Stimulated activated CD8-positive, alpha-beta memory T cell treated with anti-CD3 and anti-CD28 coated beads, Interleukin-4, amount 100 ng/mL, for 1 hour (primary cell): ENCODE results near the gene ZNF853.
"Not testable (repeated sequence)": the region's sequence is repeated elsewhere in the genome, so short reads cannot be mapped to it uniquely, and the experiment has no call there.

Source experiments
- DNase-seq, 2 donors: peaks; one replicate each; pipeline ENCODE4 v3.0.0-alpha.2; 2020; ENCODE audit warnings: low read depth in 2 of 2, low spot score in 1 of 2

The ZNF853 gene

GRCh38 chr7:6614953-6615722, at the start of gene ZNF853:
Gene ZNF853 (plus strand): TSS chr7:6615610. CDS start chr7:6616175, 565 bp downstream.
- no peak for DNase-seq

DNA sequence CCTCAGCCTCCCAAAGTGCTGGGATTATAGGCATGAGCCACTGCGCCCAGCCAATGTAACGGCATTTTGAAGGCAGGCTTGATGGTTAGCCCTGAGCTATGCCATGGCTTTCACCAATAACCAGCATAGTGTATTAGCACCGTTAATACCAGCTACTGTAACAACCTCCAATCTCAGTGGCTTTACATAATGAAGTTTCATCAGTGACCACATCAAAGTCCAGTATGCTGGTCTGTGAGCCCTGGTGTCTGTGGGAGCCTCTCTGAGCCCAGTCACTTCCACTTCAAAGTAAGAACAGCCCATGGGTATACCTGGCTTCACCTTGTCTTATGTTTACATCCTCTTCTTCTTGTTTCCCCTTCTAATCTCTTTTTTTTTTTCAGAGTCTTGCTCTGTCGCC, 49.8 kb upstream of the ZNF853 start:
- no peak for DNase-seq

DNA sequence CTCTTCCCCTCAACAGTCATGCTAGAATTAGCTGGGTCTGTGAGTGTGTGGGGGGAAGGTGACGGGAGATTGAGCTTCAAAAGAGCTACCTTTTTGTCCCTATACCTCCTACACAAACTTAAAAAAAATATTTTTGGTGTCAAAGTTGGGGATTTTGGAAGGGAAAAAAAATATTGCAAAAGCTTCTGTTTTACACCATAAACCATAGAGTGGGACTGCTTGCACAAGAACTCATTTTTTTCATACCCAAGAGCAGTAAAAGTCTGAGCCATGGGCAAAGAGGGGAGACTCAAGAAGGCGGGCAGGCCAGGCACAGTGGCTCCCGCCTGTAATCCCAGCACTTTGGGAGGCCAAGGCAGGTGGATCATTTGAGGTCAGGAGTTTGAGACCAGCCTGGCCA, 47.5 kb upstream of the ZNF853 start:
- no peak for DNase-seq

DNA sequence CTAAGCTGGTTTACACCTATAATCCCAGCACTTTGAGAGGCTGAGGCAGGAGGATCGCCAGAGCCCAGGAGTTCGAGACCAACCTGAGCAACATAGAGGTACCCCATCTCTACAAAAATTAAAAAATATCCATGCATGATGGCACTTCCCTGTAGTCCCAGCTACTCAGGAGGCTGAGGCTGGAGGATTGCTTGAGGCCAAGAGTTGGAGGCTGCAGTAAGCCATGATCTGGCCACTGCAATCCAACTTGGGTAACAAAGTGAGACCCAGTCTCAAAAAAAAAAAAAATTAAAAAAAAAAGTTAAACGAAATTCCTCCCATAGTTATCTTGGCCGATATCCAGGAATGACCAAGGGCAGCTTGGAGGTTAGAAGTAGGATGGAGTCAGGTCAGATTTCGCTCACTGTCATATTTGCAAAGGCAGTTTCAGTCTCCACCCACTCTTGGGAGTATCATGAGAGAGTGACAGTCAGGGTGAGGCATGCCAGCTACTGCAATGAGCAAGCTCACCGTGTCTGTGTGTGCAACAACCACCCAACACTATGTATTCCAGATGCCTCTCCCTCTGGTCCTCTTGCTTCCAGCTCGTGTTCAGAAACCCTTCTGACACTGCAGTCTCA, 44.1 kb upstream of the ZNF853 start:
- no peak for DNase-seq

DNA sequence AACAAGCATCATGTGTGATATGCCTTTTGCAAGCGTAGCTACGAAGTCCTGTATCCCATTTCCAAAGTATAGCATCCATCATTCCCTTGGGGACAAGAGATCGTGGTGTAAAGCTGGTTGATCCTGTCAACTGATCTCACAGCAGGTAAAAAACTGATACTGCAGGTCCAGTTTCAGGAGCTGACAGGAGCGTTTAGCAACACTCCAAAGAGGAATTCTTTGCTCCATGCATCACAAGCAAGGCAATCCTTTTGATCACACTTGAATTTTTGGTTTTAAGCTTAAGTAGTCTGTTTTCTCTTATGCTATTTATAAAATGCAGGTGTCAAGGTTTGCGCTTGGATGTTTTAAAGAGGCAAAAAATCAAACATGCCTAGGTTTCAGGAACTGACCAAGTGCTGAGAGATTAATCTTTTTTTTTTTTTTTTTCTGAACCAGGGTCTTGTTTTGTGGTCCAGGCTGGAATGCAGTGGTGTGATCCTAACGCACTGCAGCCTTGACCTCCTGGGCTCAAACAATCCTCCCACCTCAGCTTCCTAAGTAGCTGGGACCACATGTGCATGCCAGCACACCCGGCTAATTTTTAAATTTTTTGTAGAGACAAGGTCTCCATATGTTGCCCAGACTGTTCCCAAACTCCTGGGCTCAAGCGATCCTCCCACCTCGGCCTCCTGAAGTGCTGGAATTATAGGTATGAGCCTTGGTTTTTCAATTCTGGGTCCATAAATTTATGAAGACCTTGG, 40.0 kb upstream of the ZNF853 start:
- DNase-seq: no peak

- DNase-seq: no peak
Measured at GRCh38 chr7:6576024-6576866, 39.2 kb upstream of the ZNF853 start.

DNA sequence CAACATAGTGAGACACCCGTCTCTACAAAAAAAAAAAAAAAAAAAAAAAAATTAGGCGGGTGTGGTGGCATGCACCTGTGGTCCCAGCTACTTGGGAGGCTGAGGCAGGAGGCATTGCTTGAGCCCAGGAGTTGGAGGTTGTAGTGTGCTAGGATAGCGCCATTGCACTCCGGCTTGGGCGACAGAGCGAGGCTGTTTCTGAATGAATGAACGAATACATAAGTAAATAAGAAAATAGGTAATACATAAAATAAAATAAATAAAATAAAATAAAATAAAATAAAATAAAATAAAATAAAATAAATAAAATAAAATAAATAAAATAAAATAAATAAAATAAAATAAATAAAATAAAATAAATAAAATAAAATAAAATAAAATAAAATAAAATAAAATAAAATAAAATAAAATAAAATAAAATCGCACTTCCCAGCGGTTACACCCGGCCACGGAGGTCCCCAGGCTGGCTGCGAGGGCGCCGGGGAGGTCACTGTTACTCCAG, 38.5 kb upstream of the ZNF853 start:
- DNase-seq: not testable (repeated sequence)

GRCh38 chr7:6577369-6578113, 37.9 kb upstream of the ZNF853 start, which contains the start of gene ZDHHC4:
Gene ZDHHC4 (plus strand): TSS chr7:6577454. CDS start chr7:6580562, 3,108 bp downstream.
- peak; percentile 71 to 72 for DNase-seq

GRCh38 chr7:6578114-6579084, 37.0 kb upstream of the ZNF853 start:
- DNase-seq: no peak

- no peak for DNase-seq
Measured at GRCh38 chr7:6579446-6579845, 36.0 kb upstream of the ZNF853 start.

DNA sequence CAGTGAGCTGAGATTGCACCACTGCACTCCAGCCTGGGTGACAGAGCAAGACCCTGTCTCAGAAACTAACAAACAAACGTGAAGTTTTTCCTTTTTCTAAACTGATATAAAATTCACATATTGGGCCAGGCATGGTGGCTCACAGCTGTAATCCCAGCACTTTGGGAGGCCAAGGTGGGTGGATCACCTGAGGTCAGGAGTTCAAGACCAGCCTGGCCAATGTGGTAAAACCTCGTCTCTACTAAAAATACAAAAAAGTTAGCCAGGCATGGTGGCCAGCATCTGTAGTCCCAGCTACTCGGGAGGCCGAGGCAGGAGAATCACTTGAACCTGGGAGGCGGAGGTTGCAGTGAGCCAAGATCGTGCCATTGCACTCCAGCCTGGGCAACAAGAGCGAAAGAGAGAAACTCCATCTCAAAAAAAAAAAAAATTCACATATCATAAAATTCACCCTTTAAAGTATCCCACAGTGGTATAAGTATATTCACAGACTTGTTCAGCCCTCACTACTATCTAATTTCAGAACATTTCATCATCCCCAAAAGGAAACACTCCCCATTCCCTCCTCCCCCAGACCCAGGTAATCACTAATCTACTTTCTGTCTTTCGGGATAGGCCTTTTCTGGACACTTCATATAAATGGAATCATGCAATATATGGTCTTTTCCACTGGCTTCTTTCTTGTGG, 29.5 kb upstream of the ZNF853 start:
- not testable (repeated sequence) for DNase-seq

DNA sequence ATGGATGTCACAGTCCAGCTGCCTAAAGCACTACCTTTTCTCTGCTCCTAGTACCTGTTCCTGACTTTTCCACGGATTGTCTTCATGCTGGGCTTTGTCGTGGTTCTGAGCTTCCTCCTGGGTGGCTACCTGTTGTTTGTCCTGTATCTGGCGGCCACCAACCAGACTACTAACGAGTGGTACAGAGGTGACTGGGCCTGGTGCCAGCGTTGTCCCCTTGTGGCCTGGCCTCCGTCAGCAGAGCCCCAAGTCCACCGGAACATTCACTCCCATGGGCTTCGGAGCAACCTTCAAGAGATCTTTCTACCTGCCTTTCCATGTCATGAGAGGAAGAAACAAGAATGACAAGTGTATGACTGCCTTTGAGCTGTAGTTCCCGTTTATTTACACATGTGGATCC, 26.8 kb upstream of the ZNF853 start:
- no peak for DNase-seq

DNA sequence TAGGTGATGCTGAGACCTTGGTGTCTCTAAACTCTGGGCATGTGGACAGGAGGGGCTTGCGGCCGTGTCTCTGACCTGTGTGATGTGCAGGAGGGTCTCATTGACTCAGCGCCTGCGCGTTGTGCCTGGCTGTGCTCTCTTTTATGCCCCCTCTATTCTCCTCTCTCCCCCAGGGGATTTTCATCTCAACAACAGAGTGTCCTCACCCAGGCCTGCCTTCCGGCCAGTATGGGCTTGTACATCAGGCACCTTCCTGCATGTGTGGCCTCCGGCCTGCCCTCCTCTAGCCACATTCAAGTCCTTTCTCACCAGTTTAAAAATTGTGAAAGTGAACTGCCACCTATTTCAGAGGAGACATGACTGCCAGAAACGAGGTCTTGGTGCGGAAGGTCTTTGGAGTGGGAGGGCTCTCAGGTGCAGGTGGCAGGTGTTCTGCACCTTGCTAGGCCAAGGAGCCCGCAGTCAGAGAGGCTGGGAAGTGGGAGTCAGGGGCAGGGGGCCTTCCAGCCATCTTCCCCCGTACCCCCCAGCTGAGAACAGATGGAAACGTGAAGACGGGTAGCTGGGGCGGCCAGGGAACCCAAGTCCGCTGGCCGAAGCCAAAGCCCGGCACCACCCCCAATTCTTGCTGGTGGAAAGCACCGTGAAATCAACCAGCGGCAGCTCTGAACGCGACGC, 26.1 kb upstream of the ZNF853 start:
- DNase-seq: no peak

DNA sequence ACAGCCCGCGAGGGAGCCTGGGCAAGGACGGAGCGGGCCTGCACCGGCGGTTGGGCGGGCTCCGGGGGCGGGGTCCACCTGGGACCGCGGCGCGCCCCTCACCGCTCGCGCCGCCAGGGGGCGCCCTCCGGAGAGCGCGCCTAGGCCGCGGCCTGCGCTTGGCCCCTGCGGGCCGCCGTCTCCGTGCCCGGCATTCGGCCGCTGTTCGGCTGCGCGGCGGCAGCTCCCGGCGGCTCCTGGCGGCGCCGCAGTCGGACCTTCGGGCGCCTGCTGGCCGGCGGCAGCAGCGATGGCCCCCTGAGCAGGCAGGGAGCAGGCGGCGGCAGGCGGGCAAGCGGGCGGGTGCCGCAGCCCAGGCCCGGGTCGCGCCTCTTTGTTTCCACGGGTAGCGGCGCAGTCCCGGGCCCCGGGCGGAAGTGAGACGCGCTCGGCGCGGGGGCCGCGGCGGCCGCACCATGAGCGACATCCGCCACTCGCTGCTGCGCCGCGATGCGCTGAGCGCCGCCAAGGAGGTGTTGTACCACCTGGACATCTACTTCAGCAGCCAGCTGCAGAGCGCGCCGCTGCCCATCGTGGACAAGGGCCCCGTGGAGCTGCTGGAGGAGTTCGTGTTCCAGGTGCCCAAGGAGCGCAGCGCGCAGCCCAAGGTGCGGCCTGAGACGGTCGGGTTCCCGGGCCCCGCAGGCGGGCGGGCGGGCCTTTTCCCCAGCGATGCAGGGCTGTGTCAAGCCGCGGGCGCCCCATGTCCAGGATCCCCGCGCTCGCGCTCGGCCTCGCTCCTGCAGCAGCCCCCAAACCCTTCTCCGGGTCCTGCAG, 25.4 kb upstream of the ZNF853 start, which contains the start of gene INTS15:
INTS15 (plus strand) TSS at position 193 of the 816 bp plus-strand sequence; CDS start at position 456, 263 bp downstream.
- DNase-seq: peak; percentile 59 to 66

GRCh38 chr7:6590645-6591110, 24.7 kb upstream of the ZNF853 start:
- no peak for DNase-seq

DNA sequence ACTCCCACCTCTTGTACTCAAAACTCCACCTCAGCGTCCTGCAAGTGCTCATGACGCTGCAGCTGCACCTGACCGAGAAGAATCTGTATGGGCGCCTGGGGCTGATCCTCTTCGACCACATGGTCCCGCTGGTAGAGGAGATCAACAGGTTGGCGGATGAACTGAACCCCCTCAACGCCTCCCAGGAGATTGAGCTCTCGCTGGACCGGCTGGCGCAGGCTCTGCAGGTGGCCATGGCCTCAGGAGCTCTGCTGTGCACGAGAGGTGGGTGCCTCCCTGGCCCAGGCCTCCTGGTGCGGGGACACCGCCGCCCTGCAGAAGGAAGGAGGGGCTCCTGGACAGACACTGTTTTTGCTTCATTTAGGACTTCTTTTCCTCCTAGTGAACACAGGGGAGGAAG, 15.3 kb upstream of the ZNF853 start:
- no peak for DNase-seq

- DNase-seq: no peak
Measured at GRCh38 chr7:6604458-6604857, 11.0 kb upstream of the ZNF853 start.
